Islet of Langerhans (tissue), 1 donor: ENCODE data around the gene PLA2G7.
"Not testable (repeated sequence)": the region's sequence is repeated elsewhere in the genome, so short reads cannot be mapped to it uniquely, and the experiment has no call there.

Experiments
- FAIRE-seq: peaks from one replicate; lab custom pipeline; 2011; peaks lifted over from hg19 to GRCh38; lab: Jason Lieb, UNC

Gene PLA2G7

GRCh38 chr6:46734867-46735719 lies at the start of gene PLA2G7:
PLA2G7 (minus strand) TSS chr6:46735375; CDS start chr6:46722891, 12,484 bp downstream.
- no peak for FAIRE-seq

- FAIRE-seq = no peak
Measured at GRCh38 chr6:46784535-46784934, 49.4 kb upstream of the PLA2G7 start.

- peak; percentile 81 for FAIRE-seq
Measured at GRCh38 chr6:46781478-46782378, 46.6 kb upstream of the PLA2G7 start.

- no peak for FAIRE-seq
Measured at GRCh38 chr6:46777476-46778346, 42.5 kb upstream of the PLA2G7 start.

GRCh38 chr6:46776070-46776712 lies 41.0 kb upstream of the PLA2G7 start:
- no peak for FAIRE-seq

GRCh38 chr6:46774736-46775135 lies 39.6 kb upstream of the PLA2G7 start:
- FAIRE-seq = not testable (repeated sequence)

GRCh38 chr6:46773201-46773855 lies 38.2 kb upstream of the PLA2G7 start:
- no peak for FAIRE-seq

GRCh38 chr6:46772762-46773161 lies 37.6 kb upstream of the PLA2G7 start:
- FAIRE-seq = no peak

GRCh38 chr6:46772016-46772415 lies 36.8 kb upstream of the PLA2G7 start:
- FAIRE-seq = no peak

GRCh38 chr6:46764961-46765360 lies 29.8 kb upstream of the PLA2G7 start:
- FAIRE-seq = no peak

GRCh38 chr6:46764280-46764679 lies 29.1 kb upstream of the PLA2G7 start:
- not testable (repeated sequence) for FAIRE-seq

- no peak for FAIRE-seq
Measured at GRCh38 chr6:46763466-46763865, 28.3 kb upstream of the PLA2G7 start.

- no peak for FAIRE-seq
Measured at GRCh38 chr6:46760925-46761324, 25.8 kb upstream of the PLA2G7 start.

- FAIRE-seq = no peak
Measured at GRCh38 chr6:46758960-46759753, 24.0 kb upstream of the PLA2G7 start.

- no peak for FAIRE-seq
Measured at GRCh38 chr6:46757214-46757596, 22.0 kb upstream of the PLA2G7 start.

GRCh38 chr6:46756469-46757213 lies 21.5 kb upstream of the PLA2G7 start:
- FAIRE-seq = no peak

- no peak for FAIRE-seq
Measured at GRCh38 chr6:46755865-46756264, 20.7 kb upstream of the PLA2G7 start.

GRCh38 chr6:46751658-46752057 lies 16.5 kb upstream of the PLA2G7 start:
- FAIRE-seq = no peak

- FAIRE-seq = no peak
Measured at GRCh38 chr6:46749731-46750130, 14.6 kb upstream of the PLA2G7 start.
